ENCODE measurements around the gene KIAA1671.

The KIAA1671 gene

GRCh38 chr22:25094579-25094978 is 142.1 kb downstream of the KIAA1671 start:
- Histone ChIP-seq H3F3A (ENCODE audit: insufficient read depth, low read length) (no peaks in the 10 kb centered on the region), H3K27ac (ENCODE audit: low read depth, low read length, poor library complexity, severe bottlenecking) (no peak overlapping the region), H3K9me2 (ENCODE audit: low read depth, low read length) (no peaks in the 10 kb centered on the region), H3K9me3 (ENCODE audit: low read length) (no peaks in the 10 kb centered on the region), H3K9ac (ENCODE audit: low read length) (no peak overlapping the region), H3K79me2 (ENCODE audit: insufficient read depth, low read length) (no peaks in the 10 kb centered on the region), H2AFZ (ENCODE audit: low read length) (no peak overlapping the region), H3K36me3 (ENCODE audit: insufficient read depth, low read length) (no peaks in the 10 kb centered on the region), H3K27me3 (ENCODE audit: insufficient read depth, low read length) (peaks cover 4% of the 10 kb centered on the region; the same call in 1 of the 2 replicates), H4K20me1 (ENCODE audit: insufficient read depth, low read length) (no peaks in the 10 kb centered on the region), H3K4me3 (ENCODE audit: low read depth, low read length, poor library complexity, severe bottlenecking) (no peak overlapping the region), H3K4me1 (ENCODE audit: insufficient read depth, low read length, severe bottlenecking) (no peaks in the 10 kb centered on the region), H3K4me2 (ENCODE audit: low read length) (no peak overlapping the region)
- TF ChIP-seq EZH2 (IDR thresholded peaks at IDR 0.05; ENCODE audit: borderline replicate concordance, low read length) (no peak), CTCF (IDR thresholded peaks at IDR 0.05; ENCODE audit: low read length) (no peak)

GRCh38 chr22:25095869-25096268 is 143.4 kb downstream of the KIAA1671 start:
- Histone ChIP-seq H3K36me3 (ENCODE audit: insufficient read depth, low read length) (no peaks in the 10 kb centered on the region), H3K4me3 (ENCODE audit: low read depth, low read length, poor library complexity, severe bottlenecking) (no peak overlapping the region)
- TF ChIP-seq CTCF (IDR thresholded peaks at IDR 0.05; ENCODE audit: low read length), result no peak
- no peak for TF ChIP-seq EZH2 (IDR thresholded peaks at IDR 0.05; ENCODE audit: borderline replicate concordance, low read length)

GRCh38 chr22:25096638-25097405 is 144.3 kb downstream of the KIAA1671 start:
- Histone ChIP-seq H3K27ac (ENCODE audit: low read depth, low read length, poor library complexity, severe bottlenecking) (no peak overlapping the region), H3K9me3 (ENCODE audit: low read length) (no peaks in the 10 kb centered on the region), H3K79me2 (ENCODE audit: insufficient read depth, low read length) (no peaks in the 10 kb centered on the region), H3K9me2 (ENCODE audit: low read depth, low read length) (no peaks in the 10 kb centered on the region), H3K4me2 (ENCODE audit: low read length) (no peak overlapping the region), H3F3A (ENCODE audit: insufficient read depth, low read length) (no peaks in the 10 kb centered on the region), H3K9ac (ENCODE audit: low read length) (no peak overlapping the region), H4K20me1 (ENCODE audit: insufficient read depth, low read length) (no peaks in the 10 kb centered on the region), H3K36me3 (ENCODE audit: insufficient read depth, low read length) (no peaks in the 10 kb centered on the region), H3K4me1 (ENCODE audit: insufficient read depth, low read length, severe bottlenecking) (no peaks in the 10 kb centered on the region), H3K27me3 (ENCODE audit: insufficient read depth, low read length) (no peaks in the 10 kb centered on the region), H3K4me3 (ENCODE audit: low read depth, low read length, poor library complexity, severe bottlenecking) (no peak overlapping the region), H2AFZ (ENCODE audit: low read length) (no peak overlapping the region)
- no peak for TF ChIP-seq CTCF (IDR thresholded peaks at IDR 0.05; ENCODE audit: low read length)
- TF ChIP-seq EZH2 (IDR thresholded peaks at IDR 0.05; ENCODE audit: borderline replicate concordance, low read length), result no peak

More at GRCh38 chr22:25095869-25096268, 143.4 kb downstream of the KIAA1671 start:
- H3K9me3 ChIP-seq (ENCODE audit: low read length), result no peaks in the 10 kb centered on the region
- peaks cover 4% of the 10 kb centered on the region; the same call in 1 of the 2 replicates for H3K27me3 ChIP-seq (ENCODE audit: insufficient read depth, low read length)
- no peaks in the 10 kb centered on the region for H3K9me2 ChIP-seq (ENCODE audit: low read depth, low read length)
- no peak overlapping the region for H3K9ac ChIP-seq (ENCODE audit: low read length)
- H3K4me2 ChIP-seq (ENCODE audit: low read length), result no peak overlapping the region
- H2AFZ ChIP-seq (ENCODE audit: low read length), result no peak overlapping the region
- H3K79me2 ChIP-seq (ENCODE audit: insufficient read depth, low read length), result no peaks in the 10 kb centered on the region
- no peaks in the 10 kb centered on the region for H3F3A ChIP-seq (ENCODE audit: insufficient read depth, low read length)
- no peak overlapping the region for H3K27ac ChIP-seq (ENCODE audit: low read depth, low read length, poor library complexity, severe bottlenecking)
- H3K4me1 ChIP-seq (ENCODE audit: insufficient read depth, low read length, severe bottlenecking), result no peaks in the 10 kb centered on the region
- H4K20me1 ChIP-seq (ENCODE audit: insufficient read depth, low read length), result no peaks in the 10 kb centered on the region
